ENCODE measurements around the gene ZNF639.

ZNF639 gene

GRCh38 chr3:179309225-179310078, 13.4 kb upstream of the ZNF639 start:
- no peak for DNase-seq (ENCODE audit: low read depth in 2 of 2)

GRCh38 chr3:179318876-179319275, 4.0 kb upstream of the ZNF639 start:
- no peak for DNase-seq (ENCODE audit: low read depth in 2 of 2)

GRCh38 chr3:179321668-179322285, 1.1 kb upstream of the ZNF639 start:
- DNase-seq (ENCODE audit: low read depth in 2 of 2) = no peak

- peak; percentile 30 to 33 for DNase-seq (ENCODE audit: low read depth in 2 of 2)
These were observed 623 bp downstream of the ZNF639 start for GRCh38 chr3:179323197-179324110.

GRCh38 chr3:179324270-179324754, 1.5 kb downstream of the ZNF639 start:
- DNase-seq (ENCODE audit: low read depth in 2 of 2) = no peak

GRCh38 chr3:179330438-179330837, 7.6 kb downstream of the ZNF639 start:
- no peak for DNase-seq (ENCODE audit: low read depth in 2 of 2)

- DNase-seq (ENCODE audit: low read depth in 2 of 2) = no peak
These were observed 9.4 kb downstream of the ZNF639 start for GRCh38 chr3:179332240-179332639.

- no peak for DNase-seq (ENCODE audit: low read depth in 2 of 2)
These were observed 10.3 kb downstream of the ZNF639 start for GRCh38 chr3:179333084-179333483.

GRCh38 chr3:179336345-179336929, 13.6 kb downstream of the ZNF639 start:
- no peak for DNase-seq (ENCODE audit: low read depth in 2 of 2)

GRCh38 chr3:179347345-179348194, 24.7 kb downstream of the ZNF639 start, which contains the start of gene MFN1:
Gene MFN1 (plus strand): TSS chr3:179347709. CDS start chr3:179348852, 1,143 bp downstream.
- peak; percentile 84 to 87 for DNase-seq (ENCODE audit: low read depth in 2 of 2)

- no peak for DNase-seq (ENCODE audit: low read depth in 2 of 2)
These were observed 25.6 kb downstream of the ZNF639 start for GRCh38 chr3:179348325-179349013.

GRCh38 chr3:179355996-179356395, 33.2 kb downstream of the ZNF639 start:
- DNase-seq (ENCODE audit: low read depth in 2 of 2) = no peak

GRCh38 chr3:179363332-179363731, 40.5 kb downstream of the ZNF639 start:
- DNase-seq (ENCODE audit: low read depth in 2 of 2) = no peak

- no peak for DNase-seq (ENCODE audit: low read depth in 2 of 2)
These were observed 46.8 kb downstream of the ZNF639 start for GRCh38 chr3:179369621-179370020.

- DNase-seq (ENCODE audit: low read depth in 2 of 2) = no peak
These were observed 51.1 kb downstream of the ZNF639 start for GRCh38 chr3:179373938-179374337.

GRCh38 chr3:179375091-179375999, 52.5 kb downstream of the ZNF639 start:
- no peak for DNase-seq (ENCODE audit: low read depth in 2 of 2)

GRCh38 chr3:179376474-179376873, 53.6 kb downstream of the ZNF639 start:
- no peak for DNase-seq (ENCODE audit: low read depth in 2 of 2)
